HG02588 (cell line): ENCODE measurements around the gene DDHD1.
A peak's percentile ranks its signal among the peaks of the same experiment; 100 is the strongest.
"Not testable (repeated sequence)": the region's sequence is repeated elsewhere in the genome, so short reads cannot be mapped to it uniquely, and the experiment has no call there.

Experiments
- ATAC-seq: cut with Tn5 transposase; IDR thresholded peaks from one replicate; pipeline ENCODE4 v1.9.1; 2021; ENCODE audit warnings: mild to moderate bottlenecking, moderate library complexity; ENCODE audit not compliant: unreplicated experiment

The DDHD1 gene

GRCh38 chr14:53152184-53152886 lies 788 bp downstream of the DDHD1 start:
- peak; percentile 24 for ATAC-seq

GRCh38 chr14:53151523-53152183 lies 1.5 kb downstream of the DDHD1 start:
- no peak for ATAC-seq

- no peak for ATAC-seq
Observed at GRCh38 chr14:53149668-53150316, 3.3 kb downstream of the DDHD1 start.

- ATAC-seq, result no peak
Observed at GRCh38 chr14:53148671-53149070, 4.5 kb downstream of the DDHD1 start.

GRCh38 chr14:53147893-53148292 lies 5.2 kb downstream of the DDHD1 start:
- ATAC-seq, result no peak

GRCh38 chr14:53147208-53147607 lies 5.9 kb downstream of the DDHD1 start:
- no peak for ATAC-seq

- ATAC-seq, result no peak
Observed at GRCh38 chr14:53146739-53147138, 6.4 kb downstream of the DDHD1 start.

- ATAC-seq, result peak; percentile 80
Observed at GRCh38 chr14:53144244-53144643, 8.9 kb downstream of the DDHD1 start.

GRCh38 chr14:53140585-53140984 lies 12.5 kb downstream of the DDHD1 start:
- ATAC-seq, result no peak

GRCh38 chr14:53137568-53138203 lies 15.4 kb downstream of the DDHD1 start:
- ATAC-seq, result no peak

- ATAC-seq, result not testable (repeated sequence)
Observed at GRCh38 chr14:53130491-53130890, 22.6 kb downstream of the DDHD1 start.

- ATAC-seq, result no peak
Observed at GRCh38 chr14:53128303-53129028, 24.7 kb downstream of the DDHD1 start.

GRCh38 chr14:53127832-53128231 lies 25.3 kb downstream of the DDHD1 start:
- ATAC-seq, result no peak

GRCh38 chr14:53127151-53127550 lies 26.0 kb downstream of the DDHD1 start:
- no peak for ATAC-seq

- no peak for ATAC-seq
Observed at GRCh38 chr14:53126731-53127130, 26.4 kb downstream of the DDHD1 start.

GRCh38 chr14:53124786-53125185 lies 28.3 kb downstream of the DDHD1 start:
- no peak for ATAC-seq

- ATAC-seq, result not testable (repeated sequence)
Observed at GRCh38 chr14:53121419-53121818, 31.7 kb downstream of the DDHD1 start.

- not testable (repeated sequence) for ATAC-seq
Observed at GRCh38 chr14:53117479-53117878, 35.6 kb downstream of the DDHD1 start.

- ATAC-seq, result no peak
Observed at GRCh38 chr14:53113989-53114388, 39.1 kb downstream of the DDHD1 start.

- ATAC-seq, result no peak
Observed at GRCh38 chr14:53110096-53110495, 43.0 kb downstream of the DDHD1 start.
